PC-9 (cell line): ENCODE data around the gene IGFBP4.

ENCODE experiments used
- EZH2 ChIP-seq: fragments of 200-600 bp; sonication (generic); IDR thresholded peaks from 2 replicates; pipeline ENCODE4 v1.8.0; 2017; ENCODE audit warnings: antibody characterized with exemption, low read depth
- TF ChIP-seq, protein P1 (sequence below): fragments of 200-600 bp; sonication (generic); conservative IDR thresholded peaks from 2 replicates; pipeline ENCODE4 v1.6.1; 2017; ENCODE audit warnings: mixed run types, antibody characterized with exemption, mild to moderate bottlenecking, moderate library complexity

DNA sequence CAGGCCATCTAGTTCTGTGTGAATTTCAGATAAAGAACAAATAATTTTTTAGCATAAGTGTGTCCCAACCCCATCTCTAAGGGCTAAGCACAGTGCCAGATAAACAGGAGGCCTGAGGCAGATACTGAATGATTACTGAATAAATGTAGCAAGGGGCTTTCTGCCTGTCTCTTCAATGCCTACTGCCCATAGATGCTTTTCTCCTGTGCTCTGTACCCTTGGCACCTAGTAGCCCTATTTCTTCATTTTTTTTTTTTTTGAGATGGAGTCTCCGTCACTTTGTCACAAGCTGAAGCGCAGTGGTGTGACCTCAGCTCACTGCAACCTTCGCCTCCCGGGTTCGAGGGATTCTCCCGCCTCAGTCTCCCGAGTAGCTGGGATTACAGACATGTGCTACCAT, 25.3 kb downstream of the IGFBP4 start:
- TF ChIP-seq, protein P1, sequence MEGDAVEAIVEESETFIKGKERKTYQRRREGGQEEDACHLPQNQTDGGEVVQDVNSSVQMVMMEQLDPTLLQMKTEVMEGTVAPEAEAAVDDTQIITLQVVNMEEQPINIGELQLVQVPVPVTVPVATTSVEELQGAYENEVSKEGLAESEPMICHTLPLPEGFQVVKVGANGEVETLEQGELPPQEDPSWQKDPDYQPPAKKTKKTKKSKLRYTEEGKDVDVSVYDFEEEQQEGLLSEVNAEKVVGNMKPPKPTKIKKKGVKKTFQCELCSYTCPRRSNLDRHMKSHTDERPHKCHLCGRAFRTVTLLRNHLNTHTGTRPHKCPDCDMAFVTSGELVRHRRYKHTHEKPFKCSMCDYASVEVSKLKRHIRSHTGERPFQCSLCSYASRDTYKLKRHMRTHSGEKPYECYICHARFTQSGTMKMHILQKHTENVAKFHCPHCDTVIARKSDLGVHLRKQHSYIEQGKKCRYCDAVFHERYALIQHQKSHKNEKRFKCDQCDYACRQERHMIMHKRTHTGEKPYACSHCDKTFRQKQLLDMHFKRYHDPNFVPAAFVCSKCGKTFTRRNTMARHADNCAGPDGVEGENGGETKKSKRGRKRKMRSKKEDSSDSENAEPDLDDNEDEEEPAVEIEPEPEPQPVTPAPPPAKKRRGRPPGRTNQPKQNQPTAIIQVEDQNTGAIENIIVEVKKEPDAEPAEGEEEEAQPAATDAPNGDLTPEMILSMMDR: no peak
- no peak for TF ChIP-seq EZH2
